GM12891 (cell line): Measurements from ENCODE around the gene LRP1B.

Experiments
- PAX5 ChIP-seq: IDR thresholded peaks from 2 replicates; pipeline ENCODE4 v1.6.1; 2011; ENCODE audit warnings: low read length, moderate library complexity, mild to moderate bottlenecking; ENCODE audit not compliant: insufficient read depth, severe bottlenecking
- POLR2A ChIP-seq: IDR thresholded peaks from 2 replicates; pipeline ENCODE4 v1.6.1; 2011; ENCODE audit warnings: low read depth, low read length, control low read depth
- POLR2AphosphoS5 ChIP-seq: IDR thresholded peaks from 2 replicates; pipeline ENCODE4 v1.6.1; 2011; ENCODE audit warnings: low read depth, low read length, control low read depth
- POU2F2 ChIP-seq: IDR thresholded peaks from 2 replicates; pipeline ENCODE4 v1.6.1; 2011; ENCODE audit warnings: low read depth, mild to moderate bottlenecking, control low read depth, low read length, moderate library complexity
- SPI1 ChIP-seq: IDR thresholded peaks from 2 replicates; pipeline ENCODE4 v1.6.1; 2011; ENCODE audit warnings: low read depth, low read length, control low read depth
- TAF1 ChIP-seq: IDR thresholded peaks from 2 replicates; pipeline ENCODE4 v1.6.1; 2011; ENCODE audit warnings: low read depth, low read length, control low read depth

- TF ChIP-seq POLR2AphosphoS5 (no peak), TAF1 (no peak), POLR2A (no peak), SPI1 (no peak), PAX5 (no peak), POU2F2 (no peak)
These were observed 633.5 kb downstream of the LRP1B start for GRCh38 chr2:141497272-141497671.
